ENCODE results near the gene MAST4.
"Not testable (repeated sequence)": the region's sequence is repeated elsewhere in the genome, so short reads cannot be mapped to it uniquely, and the experiment has no call there.

MAST4 gene

DNA sequence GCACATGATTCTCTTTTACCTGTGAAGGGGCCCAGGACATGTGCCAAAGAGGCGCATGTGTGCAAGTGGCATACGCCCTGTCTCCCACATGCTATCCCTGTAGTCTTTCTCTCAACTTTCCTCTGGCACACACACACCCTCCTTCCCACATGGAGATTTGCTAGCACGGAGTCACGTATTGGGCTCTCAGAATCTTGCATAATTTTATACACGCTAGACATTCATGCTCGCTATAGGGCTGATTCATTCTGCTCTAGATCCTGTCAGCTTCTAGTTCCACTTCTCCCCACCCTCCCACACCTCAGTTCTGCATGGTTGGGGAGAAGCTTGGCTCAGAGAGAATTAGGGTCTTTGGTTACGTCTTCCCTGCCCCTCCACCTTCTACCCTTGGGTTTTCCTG, 527.6 kb downstream of the MAST4 start:
- CTCF ChIA-PET: no interaction called here

DNA sequence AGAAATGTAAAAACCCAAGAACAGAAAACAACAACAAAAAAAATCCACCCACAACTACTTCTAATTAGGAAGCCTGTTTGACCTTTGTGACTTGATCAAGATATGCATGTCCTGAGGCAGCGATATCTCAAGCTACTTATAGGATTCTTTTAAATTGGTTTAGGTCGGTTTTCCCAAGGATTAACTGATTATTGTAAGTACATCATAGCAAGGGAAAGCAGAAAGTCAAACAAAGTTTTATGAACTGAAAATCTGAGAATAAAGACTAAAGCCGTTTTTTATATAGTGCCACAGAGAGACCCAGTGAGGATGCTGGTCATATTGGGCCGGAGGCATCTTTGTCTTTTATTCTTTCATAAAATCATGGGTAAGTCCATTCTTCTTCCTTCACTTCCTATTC, 528.4 kb downstream of the MAST4 start:
- Histone ChIP-seq H3K4me3 (ENCODE audit: low read depth, low read length) (no peak overlapping the region), H3K27ac (ENCODE audit: extremely low read depth, low read depth, low read length) (no peak overlapping the region), H3K4me1 (ENCODE audit: control insufficient read depth, insufficient read depth, low read length) (no peaks in the 10 kb centered on the region), H3K9me3 (ENCODE audit: control insufficient read depth, insufficient read depth, low read depth, low read length) (no peaks in the 10 kb centered on the region), H3K36me3 (ENCODE audit: control insufficient read depth in 2 of 2, insufficient read depth in 1 of 2, low read length in 2 of 2) (no peaks in the 10 kb centered on the region; a peak in 1 of 3 replicates)
- ChIA-PET POLR2A (interaction anchor here (0.7 kb wide), 1 partner anchor 98 kb away, joined by 4 read pairs; no protein-coding TSS in a partner anchor), CTCF (no interaction called here)
- no peak for TF ChIP-seq ZNF157 (tag by site-specific recombination; IDR thresholded peaks at IDR 0.05)
- no peak for TF ChIP-seq ZIC2 (tag by site-specific recombination; IDR thresholded peaks at IDR 0.05)
- no peak for TF ChIP-seq ZNF10 (tag by site-specific recombination; IDR thresholded peaks at IDR 0.05)
- no peak for TF ChIP-seq ZFP41 (tag by site-specific recombination; IDR thresholded peaks at IDR 0.05; ENCODE audit: borderline replicate concordance)
- TF ChIP-seq ZNF837 (tag by site-specific recombination; IDR thresholded peaks at IDR 0.05): no peak
- no peak for TF ChIP-seq ZNF202 (tag by site-specific recombination; IDR thresholded peaks at IDR 0.05; ENCODE audit: borderline replicate concordance)
- no peak for TF ChIP-seq ZFP69B (tag by site-specific recombination; IDR thresholded peaks at IDR 0.05)
- no peak for TF ChIP-seq ZNF155 (tag by site-specific recombination; IDR thresholded peaks at IDR 0.05)
- TF ChIP-seq ZNF423 (tag by site-specific recombination; IDR thresholded peaks at IDR 0.05): no peak
- TF ChIP-seq, protein P1, sequence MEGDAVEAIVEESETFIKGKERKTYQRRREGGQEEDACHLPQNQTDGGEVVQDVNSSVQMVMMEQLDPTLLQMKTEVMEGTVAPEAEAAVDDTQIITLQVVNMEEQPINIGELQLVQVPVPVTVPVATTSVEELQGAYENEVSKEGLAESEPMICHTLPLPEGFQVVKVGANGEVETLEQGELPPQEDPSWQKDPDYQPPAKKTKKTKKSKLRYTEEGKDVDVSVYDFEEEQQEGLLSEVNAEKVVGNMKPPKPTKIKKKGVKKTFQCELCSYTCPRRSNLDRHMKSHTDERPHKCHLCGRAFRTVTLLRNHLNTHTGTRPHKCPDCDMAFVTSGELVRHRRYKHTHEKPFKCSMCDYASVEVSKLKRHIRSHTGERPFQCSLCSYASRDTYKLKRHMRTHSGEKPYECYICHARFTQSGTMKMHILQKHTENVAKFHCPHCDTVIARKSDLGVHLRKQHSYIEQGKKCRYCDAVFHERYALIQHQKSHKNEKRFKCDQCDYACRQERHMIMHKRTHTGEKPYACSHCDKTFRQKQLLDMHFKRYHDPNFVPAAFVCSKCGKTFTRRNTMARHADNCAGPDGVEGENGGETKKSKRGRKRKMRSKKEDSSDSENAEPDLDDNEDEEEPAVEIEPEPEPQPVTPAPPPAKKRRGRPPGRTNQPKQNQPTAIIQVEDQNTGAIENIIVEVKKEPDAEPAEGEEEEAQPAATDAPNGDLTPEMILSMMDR (tag by site-specific recombination; IDR thresholded peaks at IDR 0.05): no peak
- TF ChIP-seq ZBTB1 (tag by site-specific recombination; IDR thresholded peaks at IDR 0.05): no peak
- TF ChIP-seq ZNF37A (tag by site-specific recombination; IDR thresholded peaks at IDR 0.05): no peak
- TF ChIP-seq ZNF404 (tag by site-specific recombination; IDR thresholded peaks at IDR 0.05): no peak
- no peak for TF ChIP-seq ZNF626 (tag by site-specific recombination; IDR thresholded peaks at IDR 0.05)
- TF ChIP-seq, protein P2, sequence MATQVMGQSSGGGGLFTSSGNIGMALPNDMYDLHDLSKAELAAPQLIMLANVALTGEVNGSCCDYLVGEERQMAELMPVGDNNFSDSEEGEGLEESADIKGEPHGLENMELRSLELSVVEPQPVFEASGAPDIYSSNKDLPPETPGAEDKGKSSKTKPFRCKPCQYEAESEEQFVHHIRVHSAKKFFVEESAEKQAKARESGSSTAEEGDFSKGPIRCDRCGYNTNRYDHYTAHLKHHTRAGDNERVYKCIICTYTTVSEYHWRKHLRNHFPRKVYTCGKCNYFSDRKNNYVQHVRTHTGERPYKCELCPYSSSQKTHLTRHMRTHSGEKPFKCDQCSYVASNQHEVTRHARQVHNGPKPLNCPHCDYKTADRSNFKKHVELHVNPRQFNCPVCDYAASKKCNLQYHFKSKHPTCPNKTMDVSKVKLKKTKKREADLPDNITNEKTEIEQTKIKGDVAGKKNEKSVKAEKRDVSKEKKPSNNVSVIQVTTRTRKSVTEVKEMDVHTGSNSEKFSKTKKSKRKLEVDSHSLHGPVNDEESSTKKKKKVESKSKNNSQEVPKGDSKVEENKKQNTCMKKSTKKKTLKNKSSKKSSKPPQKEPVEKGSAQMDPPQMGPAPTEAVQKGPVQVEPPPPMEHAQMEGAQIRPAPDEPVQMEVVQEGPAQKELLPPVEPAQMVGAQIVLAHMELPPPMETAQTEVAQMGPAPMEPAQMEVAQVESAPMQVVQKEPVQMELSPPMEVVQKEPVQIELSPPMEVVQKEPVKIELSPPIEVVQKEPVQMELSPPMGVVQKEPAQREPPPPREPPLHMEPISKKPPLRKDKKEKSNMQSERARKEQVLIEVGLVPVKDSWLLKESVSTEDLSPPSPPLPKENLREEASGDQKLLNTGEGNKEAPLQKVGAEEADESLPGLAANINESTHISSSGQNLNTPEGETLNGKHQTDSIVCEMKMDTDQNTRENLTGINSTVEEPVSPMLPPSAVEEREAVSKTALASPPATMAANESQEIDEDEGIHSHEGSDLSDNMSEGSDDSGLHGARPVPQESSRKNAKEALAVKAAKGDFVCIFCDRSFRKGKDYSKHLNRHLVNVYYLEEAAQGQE (tag by site-specific recombination; IDR thresholded peaks at IDR 0.05): no peak

More for the DNA sequence above, 527.6 kb downstream of the MAST4 start:
- POLR2A ChIA-PET: no interaction called here
- H3K9me3 ChIP-seq (ENCODE audit: control insufficient read depth, insufficient read depth, low read depth, low read length): no peaks in the 10 kb centered on the region
- no peak overlapping the region for H3K4me3 ChIP-seq (ENCODE audit: low read depth, low read length)
- TF ChIP-seq ZNF239 (tag by site-specific recombination; IDR thresholded peaks at IDR 0.05): no peak
- no peak for TF ChIP-seq BCL11B (tag by site-specific recombination; IDR thresholded peaks at IDR 0.05; ENCODE audit: low read depth)
- no peaks in the 10 kb centered on the region; a peak in 1 of 3 replicates for H3K36me3 ChIP-seq (ENCODE audit: control insufficient read depth in 2 of 2, insufficient read depth in 1 of 2, low read length in 2 of 2)
- H3K27ac ChIP-seq (ENCODE audit: extremely low read depth, low read depth, low read length): no peak overlapping the region
- no peaks in the 10 kb centered on the region for H3K4me1 ChIP-seq (ENCODE audit: control insufficient read depth, insufficient read depth, low read length)

DNA sequence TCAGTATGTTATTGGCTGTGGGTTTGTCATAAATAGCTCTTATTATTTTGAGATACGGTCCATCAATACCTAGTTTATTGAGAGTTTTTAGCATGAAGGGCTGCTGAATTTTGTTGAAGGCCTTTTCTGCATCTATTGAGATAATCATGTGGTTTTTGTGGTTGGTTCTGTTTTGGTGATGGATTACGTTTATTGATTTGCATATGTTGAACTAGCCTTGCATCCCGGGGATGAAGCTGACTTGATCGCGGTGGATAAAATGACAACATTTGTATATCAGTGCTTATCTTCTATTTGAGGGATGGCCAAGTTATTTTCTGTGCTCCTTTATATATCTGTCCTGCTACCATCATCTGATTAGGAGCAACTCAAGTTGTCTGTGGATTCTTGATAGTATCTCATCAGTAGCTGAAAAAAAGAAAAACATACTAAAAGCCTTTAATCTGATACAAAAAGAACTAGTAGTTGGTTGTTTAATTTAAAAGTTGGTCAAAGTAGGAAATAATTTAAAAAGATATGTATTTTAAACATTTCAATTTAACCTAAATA, 531.2 kb downstream of the MAST4 start:
- CTCF ChIA-PET; H3K9me3 ChIP-seq (ENCODE audit: control insufficient read depth, insufficient read depth, low read depth, low read length); POLR2A ChIA-PET: not testable (repeated sequence)

More for the DNA sequence above, 531.2 kb downstream of the MAST4 start:
- TF ChIP-seq ZNF10 (tag by site-specific recombination; IDR thresholded peaks at IDR 0.05): 0 out of 2 replicates have a peak, but pooled peaks have one; percentile 52
- not testable (repeated sequence) for H3K27ac ChIP-seq (ENCODE audit: extremely low read depth, low read depth, low read length); H3K4me1 ChIP-seq (ENCODE audit: control insufficient read depth, insufficient read depth, low read length); H3K4me3 ChIP-seq (ENCODE audit: low read depth, low read length); H3K36me3 ChIP-seq (ENCODE audit: control insufficient read depth in 2 of 2, insufficient read depth in 1 of 2, low read length in 2 of 2)
